Activated CD8-positive, alpha-beta memory T cell treated with anti-CD3 and anti-CD28 coated beads, Interleukin-2, amount 50 U/mL, for 24 hours (primary cell): ENCODE data around the gene ZNF222.
A peak's percentile ranks its signal among the peaks of the same experiment; 100 is the strongest.

Experiments used
- DNase-seq: peaks from one replicate; pipeline ENCODE4 v3.0.0-alpha.2; 2020; ENCODE audit errors: extremely low read depth

Gene ZNF222

DNA sequence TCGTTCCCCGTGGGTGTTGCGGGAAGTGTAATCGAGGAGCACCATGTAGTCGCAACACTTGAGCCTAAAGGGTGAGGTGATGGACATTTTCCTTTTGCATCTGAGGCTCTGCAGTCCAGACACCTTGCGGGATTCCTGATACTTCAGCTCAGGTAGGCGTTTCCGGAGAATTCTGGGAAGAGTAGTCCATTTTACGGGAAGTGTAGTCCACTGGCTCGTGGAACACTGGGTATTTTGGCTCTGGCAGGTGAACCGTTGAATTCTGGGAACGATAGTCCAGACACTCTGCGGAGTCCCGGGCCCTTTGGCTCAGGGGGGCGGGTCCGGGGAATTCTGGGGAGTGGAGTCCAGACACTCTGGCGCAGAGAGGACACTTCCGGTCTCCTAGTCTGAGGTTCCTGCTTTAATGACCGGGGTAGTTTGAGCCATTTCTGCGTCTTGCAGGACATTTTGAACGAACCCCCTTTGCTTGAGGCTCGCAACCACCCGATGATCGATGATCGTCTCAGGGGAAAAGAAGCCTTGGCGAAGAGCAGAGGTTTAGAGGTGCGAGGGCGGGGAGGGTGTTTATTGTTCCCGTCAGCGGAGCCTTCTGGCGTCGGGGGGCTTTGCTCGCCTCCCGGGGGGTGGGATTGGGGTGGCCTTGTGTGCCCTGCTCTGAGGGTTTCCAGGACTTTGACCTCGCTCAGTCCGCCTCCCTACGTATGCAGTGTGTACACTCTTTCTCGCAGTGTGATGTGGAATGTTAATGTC is 26.6 kb downstream of the ZNF222 start, which contains the start of gene ZNF223:
Gene ZNF223 (plus strand): TSS at position 387 of the 753 bp plus-strand sequence. CDS start 3,141 bp downstream, outside the sequence.
- DNase-seq = peak; percentile 29

DNA sequence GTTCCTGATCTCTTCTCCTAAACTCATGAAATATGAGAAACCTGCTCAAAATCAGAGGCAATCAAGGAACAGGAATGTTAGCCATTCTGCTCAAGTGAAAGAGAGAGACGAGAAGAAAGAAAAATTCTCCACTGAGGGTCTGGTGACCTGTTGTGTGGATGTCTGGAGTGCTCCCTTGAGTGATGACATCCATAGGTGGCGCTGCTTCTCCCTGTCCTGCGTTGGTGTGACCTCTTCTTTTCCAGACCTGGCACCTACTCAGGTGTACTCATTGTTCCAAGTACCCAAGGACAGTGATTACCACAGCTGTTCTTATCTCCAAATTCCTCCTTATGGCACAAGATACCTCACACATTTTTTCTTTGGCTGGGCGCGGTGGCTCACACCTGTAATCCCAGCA is 30.7 kb downstream of the ZNF222 start:
- no peak for DNase-seq

DNA sequence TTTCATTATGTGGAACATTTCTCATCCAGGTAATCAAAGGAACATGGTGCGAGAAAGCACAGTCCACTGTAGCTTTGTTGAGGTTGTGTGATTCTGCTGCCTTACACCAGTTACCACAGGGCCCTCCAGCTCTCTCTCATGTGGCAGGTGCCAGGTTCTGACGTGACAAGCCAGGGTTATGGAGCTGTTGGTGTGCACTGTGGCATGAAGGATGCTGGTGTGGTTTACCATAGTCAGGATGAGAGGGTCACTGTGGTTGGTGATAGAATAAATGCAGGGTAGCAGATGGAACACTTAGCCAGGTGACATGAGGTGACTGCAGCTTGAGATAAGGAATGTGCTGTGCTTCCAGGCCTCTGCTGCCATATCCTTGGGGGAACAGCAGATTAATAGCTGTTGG is 34.0 kb downstream of the ZNF222 start:
- DNase-seq = no peak

DNA sequence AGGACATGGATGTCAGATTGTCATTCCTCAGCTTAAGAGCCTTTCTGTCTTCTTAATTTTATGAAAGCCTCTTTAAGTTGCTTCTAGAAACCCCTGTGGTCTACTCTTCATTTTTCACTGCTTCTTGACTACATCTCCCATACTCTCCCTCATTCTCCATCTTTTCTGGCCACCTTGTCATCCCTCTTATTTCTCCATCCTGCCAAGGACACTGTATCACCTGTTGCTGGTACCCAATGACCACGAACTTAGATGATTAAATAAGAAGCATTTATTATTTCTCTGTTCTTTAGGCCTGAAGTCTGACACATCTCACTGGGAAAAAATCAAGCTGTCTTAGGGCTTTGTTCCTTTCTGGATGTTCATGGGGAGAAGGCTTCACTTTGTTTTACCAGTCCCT is 35.9 kb downstream of the ZNF222 start:
- no peak for DNase-seq

DNA sequence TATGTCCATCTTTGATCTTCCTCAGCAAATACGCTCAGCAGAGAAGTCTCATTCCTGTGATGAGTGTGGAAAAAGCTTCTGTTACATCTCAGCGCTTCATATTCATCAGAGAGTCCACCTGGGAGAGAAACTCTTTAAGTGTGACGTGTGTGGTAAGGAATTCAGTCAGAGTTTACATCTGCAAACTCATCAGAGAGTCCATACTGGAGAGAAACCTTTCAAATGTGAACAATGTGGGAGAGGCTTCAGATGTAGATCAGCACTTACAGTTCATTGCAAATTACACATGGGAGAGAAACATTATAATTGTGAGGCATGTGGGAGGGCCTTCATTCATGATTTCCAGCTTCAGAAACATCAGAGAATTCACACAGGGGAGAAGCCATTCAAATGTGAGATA is 41.1 kb downstream of the ZNF222 start:
- no peak for DNase-seq

DNA sequence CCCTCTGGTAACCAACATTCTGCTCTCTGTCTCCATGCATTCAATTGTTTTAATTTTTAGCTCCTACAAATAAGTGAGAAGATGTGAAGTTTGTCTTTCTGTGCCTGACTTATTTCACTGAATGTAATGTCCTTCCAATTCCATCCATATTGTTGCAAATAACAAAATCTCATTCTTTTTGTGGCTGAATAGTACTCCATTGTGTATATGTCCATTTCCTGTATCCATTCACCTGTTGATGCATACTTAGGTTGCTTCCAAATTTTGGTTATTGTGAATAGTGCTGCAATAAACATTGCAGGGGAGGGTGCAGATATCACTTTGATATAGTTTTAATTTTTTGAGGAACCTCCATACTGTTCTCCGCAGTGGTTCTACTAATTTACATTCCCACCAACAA is 44.2 kb downstream of the ZNF222 start:
- no peak for DNase-seq

DNA sequence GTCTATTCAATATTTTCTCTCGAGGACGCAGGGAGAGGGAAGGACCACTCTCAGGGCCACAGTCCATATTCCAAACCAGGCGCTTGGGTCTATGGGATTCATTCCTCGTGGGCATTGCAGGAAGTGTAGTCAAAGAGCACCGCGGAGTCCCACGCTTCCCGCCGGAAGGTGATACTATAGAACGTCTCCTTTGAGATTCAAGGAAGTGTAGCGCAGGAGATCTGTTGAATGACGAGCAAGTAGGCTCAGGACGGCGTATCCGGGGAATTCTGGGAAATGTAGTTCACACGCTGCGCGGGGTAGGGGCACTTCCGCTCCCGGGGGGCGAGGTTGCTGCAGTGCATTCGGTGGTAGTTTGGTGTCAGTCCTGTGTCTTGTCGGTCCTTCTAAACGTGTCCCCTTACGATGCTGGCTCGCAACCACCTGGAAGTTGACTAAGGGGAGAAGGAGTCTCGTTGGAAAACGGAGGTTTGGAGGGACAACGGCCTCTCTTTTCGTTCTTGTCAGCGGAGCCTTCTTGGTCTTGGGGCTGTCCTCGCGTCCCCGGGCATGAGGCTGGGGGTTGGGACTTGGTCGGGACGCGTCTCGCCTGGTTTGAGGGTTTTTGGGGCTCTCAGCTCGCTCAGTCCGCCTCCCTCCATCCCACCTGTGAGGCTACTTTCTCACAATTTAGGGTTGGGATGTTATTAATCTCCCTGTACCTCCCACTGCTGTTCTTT is 46.8 kb downstream of the ZNF222 start, which contains the start of gene ZNF284:
Gene ZNF284 (plus strand): TSS at position 336 of the 719 bp plus-strand sequence. CDS start 4,231 bp downstream, outside the sequence.
- peak; percentile 69 for DNase-seq

DNA sequence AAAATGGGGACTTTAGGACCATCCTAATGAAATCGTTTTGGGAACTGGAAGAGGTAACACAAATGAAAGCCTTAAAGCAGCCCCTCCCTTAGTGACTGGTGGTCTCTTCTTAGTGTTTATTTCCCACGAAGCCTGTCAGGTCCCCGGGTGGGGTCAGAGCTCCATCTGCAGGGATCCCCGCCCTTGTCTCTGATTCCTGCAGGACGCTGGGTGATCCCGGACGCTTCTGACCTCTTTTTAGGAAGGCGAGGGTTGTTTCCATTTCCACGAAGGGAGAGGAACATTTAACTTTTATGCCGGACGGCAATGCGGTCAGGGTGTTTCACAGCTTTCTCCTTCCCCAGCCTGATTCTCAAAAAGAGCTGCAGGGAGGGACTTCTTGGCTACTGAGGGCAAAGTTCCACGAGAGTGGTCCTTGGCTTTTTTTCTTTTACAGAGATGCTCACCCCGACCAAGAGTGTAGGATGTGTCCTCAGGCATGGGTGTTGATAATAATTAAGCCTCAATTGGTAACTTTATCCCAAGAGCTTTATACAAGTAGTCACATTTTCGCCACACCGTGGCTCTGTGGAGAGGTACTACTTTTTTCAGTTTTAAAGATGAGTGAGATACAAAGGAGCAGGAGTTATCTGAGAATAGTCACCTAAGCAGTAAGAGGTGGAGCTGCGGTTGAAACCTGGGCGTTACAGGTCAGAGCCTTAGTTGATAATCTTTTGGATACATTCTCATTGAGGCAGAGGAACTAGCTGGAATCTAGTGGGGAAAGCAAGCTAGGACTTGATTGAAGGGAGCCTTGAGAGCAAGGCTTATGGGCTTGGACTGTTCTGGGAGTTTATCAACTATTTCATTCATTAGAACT is 47.6 kb downstream of the ZNF222 start:
- no peak for DNase-seq

DNA sequence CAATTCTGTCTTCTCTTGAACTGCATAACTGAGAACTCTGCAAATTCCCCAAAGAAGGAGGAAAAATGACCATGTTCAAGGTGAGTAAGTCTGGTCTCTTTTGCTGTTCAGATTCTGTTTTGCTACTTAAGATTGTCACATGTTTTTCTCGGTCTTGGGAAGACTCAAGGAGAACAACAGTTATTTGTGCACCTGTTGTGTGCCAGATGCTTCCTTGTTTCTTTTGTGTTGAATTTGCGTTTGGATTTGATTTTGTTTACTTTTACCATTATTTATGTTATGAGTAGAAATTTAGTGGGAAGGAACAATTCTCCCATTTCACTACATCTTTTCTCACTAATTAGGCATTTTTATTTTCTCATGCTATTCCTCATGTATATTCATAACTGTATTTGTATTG is 51.1 kb downstream of the ZNF222 start:
- DNase-seq = no peak
